ENCODE data around the gene BTBD17. TPM values are rescaled to one million over a fixed set of nuclear protein-coding genes. Genes with fewer than 3 reads are reported as not detected.

Gene BTBD17
- total and polyA plus RNA-seq, 10 of the 15 experiments (the other 5 are each of a cell fraction or from before 2014, with no cell fraction given): not detected

DNA sequence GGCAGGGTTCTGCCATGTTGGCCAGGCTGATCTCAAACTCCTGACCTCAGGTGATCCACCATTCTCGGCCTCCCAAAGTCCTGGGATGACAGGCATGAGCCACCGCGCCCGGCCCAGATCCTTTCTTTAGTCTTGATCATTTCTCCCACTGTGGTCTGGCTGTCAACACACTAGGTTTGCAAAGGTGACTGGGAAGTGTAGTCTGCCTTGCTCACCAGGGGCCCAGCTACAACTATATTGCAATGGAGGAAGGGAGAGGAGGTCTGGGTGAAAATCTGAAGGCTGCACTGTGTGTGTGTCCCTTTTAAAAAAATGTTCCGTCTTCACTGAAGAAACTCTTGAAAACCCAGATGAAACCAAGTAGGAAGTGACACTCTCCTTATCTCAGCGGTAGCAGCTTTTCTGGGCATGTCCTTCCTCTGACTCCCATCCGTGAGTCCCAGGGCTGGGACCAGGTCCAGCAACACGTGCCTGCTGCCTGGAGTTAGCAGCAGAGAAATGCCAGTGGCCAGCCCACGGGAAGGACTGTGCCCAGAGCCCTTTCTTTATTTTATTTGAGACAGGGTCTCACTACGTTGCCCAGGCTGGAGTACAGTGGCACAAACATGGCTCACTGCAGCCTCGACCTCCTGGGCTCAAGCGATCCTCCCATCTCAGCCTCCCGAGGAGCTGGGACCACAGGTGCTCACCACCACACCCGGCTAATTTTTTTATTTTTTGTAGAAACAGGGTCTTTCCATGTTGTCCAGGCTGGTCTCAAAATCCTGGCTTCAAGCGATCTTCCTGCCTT lies 53.5 kb downstream of the BTBD17 start (continued):
- no peak for TF ChIP-seq IRF4 (IDR thresholded peaks at IDR 0.05; ENCODE audit: low read depth, low read length)

Other genes with a start within 250 kb of the BTBD17 start
Only the 7 nearest of the 11 such genes appear.
- gene RPL38, start 158.2 kb downstream of the BTBD17 start, total RNA-seq (2014; rRNA removed): 3,474 and 3,658 TPM in 2 replicates
- gene RPL38, start 158.2 kb downstream of the BTBD17 start, total RNA-seq (2014; rRNA removed; fragmentation: Illumina TruSeq; extraction: Trizol): 2,756 and 2,777 TPM in 2 replicates
- gene RPL38, start 158.2 kb downstream of the BTBD17 start, total RNA-seq (2021): 1,318 and 1,414 TPM in 2 replicates
- 1,375 and 1,634 TPM in 2 replicates for gene RPL38, start 158.2 kb downstream of the BTBD17 start, polyA plus RNA-seq (2011; rRNA removed)
- 1,052 and 1,828 TPM in 2 replicates for gene RPL38, start 158.2 kb downstream of the BTBD17 start, polyA plus RNA-seq (2014; fragmentation: Illumina TruSeq; extraction: Trizol)
- 1,000 to 10,000 TPM; 2,918 to 3,855 TPM for gene RPL38, start 158.2 kb downstream of the BTBD17 start, polyA plus RNA-seq (2014; fragmentation: Nextera tagmentation; extraction: Ambion mirVana)
- gene RPL38, start 158.2 kb downstream of the BTBD17 start, polyA plus RNA-seq (2014; rRNA removed): 4,938 and 5,822 TPM in 2 replicates
- 1,000 to 10,000 TPM; 2,421 to 2,570 TPM for gene RPL38, start 158.2 kb downstream of the BTBD17 start, polyA plus RNA-seq (2016; fragmentation: Nextera tagmentation; extraction: Ambion mirVana)
- 9.7 and 10.7 TPM in 2 replicates for gene TTYH2, start 148.3 kb downstream of the BTBD17 start, total RNA-seq (2014; rRNA removed)
- gene TTYH2, start 148.3 kb downstream of the BTBD17 start, total RNA-seq (2014; rRNA removed; fragmentation: Illumina TruSeq; extraction: Trizol): 4.2 and 4.4 TPM in 2 replicates
- 7.7 and 8.5 TPM in 2 replicates for gene TTYH2, start 148.3 kb downstream of the BTBD17 start, total RNA-seq (2021)
- gene TTYH2, start 148.3 kb downstream of the BTBD17 start, polyA plus RNA-seq (2011; rRNA removed): 14.1 and 25.2 TPM in 2 replicates
- 5.8 and 6.6 TPM in 2 replicates for gene TTYH2, start 148.3 kb downstream of the BTBD17 start, polyA plus RNA-seq (2014; fragmentation: Illumina TruSeq; extraction: Trizol)
- gene TTYH2, start 148.3 kb downstream of the BTBD17 start, polyA plus RNA-seq (2014; fragmentation: Nextera tagmentation; extraction: Ambion mirVana): under 1 TPM; 0.26 to 0.47 TPM
- 9.9 and 10.4 TPM in 2 replicates for gene TTYH2, start 148.3 kb downstream of the BTBD17 start, polyA plus RNA-seq (2014; rRNA removed)
- 1 to 10 TPM; 6.5 to 6.7 TPM for gene TTYH2, start 148.3 kb downstream of the BTBD17 start, polyA plus RNA-seq (2016; fragmentation: Nextera tagmentation; extraction: Ambion mirVana)
- gene DNAI2, start 87.6 kb downstream of the BTBD17 start, total RNA-seq (2014; rRNA removed): 0.06 TPM in 1 of 2 replicates, not detected in the other
- 0.13 and 0.14 TPM in 2 replicates for gene DNAI2, start 87.6 kb downstream of the BTBD17 start, total RNA-seq (2014; rRNA removed; fragmentation: Illumina TruSeq; extraction: Trizol)
- 0.15 and 0.21 TPM in 2 replicates for gene DNAI2, start 87.6 kb downstream of the BTBD17 start, total RNA-seq (2021)
- gene DNAI2, start 87.6 kb downstream of the BTBD17 start, polyA plus RNA-seq (2011; rRNA removed): 1.0 and 1.8 TPM in 2 replicates
- gene DNAI2, start 87.6 kb downstream of the BTBD17 start, polyA plus RNA-seq (2014; fragmentation: Illumina TruSeq; extraction: Trizol): 0.10 TPM in 1 of 2 replicates, not detected in the other
- under 1 TPM; 0.04 to 0.08 TPM for gene DNAI2, start 87.6 kb downstream of the BTBD17 start, polyA plus RNA-seq (2014; fragmentation: Nextera tagmentation; extraction: Ambion mirVana)
- gene DNAI2, start 87.6 kb downstream of the BTBD17 start, polyA plus RNA-seq (2014; rRNA removed): 0.06 and 0.14 TPM in 2 replicates
- under 1 TPM; 0.13 to 0.19 TPM for gene DNAI2, start 87.6 kb downstream of the BTBD17 start, polyA plus RNA-seq (2016; fragmentation: Nextera tagmentation; extraction: Ambion mirVana)
- gene KIF19, start 35.6 kb downstream of the BTBD17 start, total RNA-seq (2014; rRNA removed): 0.06 TPM in 1 of 2 replicates, not detected in the other
- gene KIF19, start 35.6 kb downstream of the BTBD17 start, total RNA-seq (2014; rRNA removed; fragmentation: Illumina TruSeq; extraction: Trizol): not detected in 2 replicates
- gene KIF19, start 35.6 kb downstream of the BTBD17 start, total RNA-seq (2021): not detected in 2 replicates
- gene KIF19, start 35.6 kb downstream of the BTBD17 start, polyA plus RNA-seq (2011; rRNA removed): 0.07 TPM in 1 of 2 replicates, not detected in the other
- gene KIF19, start 35.6 kb downstream of the BTBD17 start, polyA plus RNA-seq (2014; fragmentation: Illumina TruSeq; extraction: Trizol): not detected in 2 replicates
- not detected for gene KIF19, start 35.6 kb downstream of the BTBD17 start, polyA plus RNA-seq (2014; fragmentation: Nextera tagmentation; extraction: Ambion mirVana)
- gene KIF19, start 35.6 kb downstream of the BTBD17 start, polyA plus RNA-seq (2014; rRNA removed): 0.03 TPM in 1 of 2 replicates, not detected in the other
- not detected for gene KIF19, start 35.6 kb downstream of the BTBD17 start, polyA plus RNA-seq (2016; fragmentation: Nextera tagmentation; extraction: Ambion mirVana)
- not detected in 2 replicates for gene GPR142, start 5.6 kb upstream of the BTBD17 start, total RNA-seq (2014; rRNA removed)
- not detected in 2 replicates for gene GPR142, start 5.6 kb upstream of the BTBD17 start, total RNA-seq (2014; rRNA removed; fragmentation: Illumina TruSeq; extraction: Trizol)
- not detected in 2 replicates for gene GPR142, start 5.6 kb upstream of the BTBD17 start, total RNA-seq (2021)
- gene GPR142, start 5.6 kb upstream of the BTBD17 start, polyA plus RNA-seq (2011; rRNA removed): not detected in 2 replicates
- gene GPR142, start 5.6 kb upstream of the BTBD17 start, polyA plus RNA-seq (2014; fragmentation: Illumina TruSeq; extraction: Trizol): not detected in 2 replicates
- not detected for gene GPR142, start 5.6 kb upstream of the BTBD17 start, polyA plus RNA-seq (2014; fragmentation: Nextera tagmentation; extraction: Ambion mirVana)
- gene GPR142, start 5.6 kb upstream of the BTBD17 start, polyA plus RNA-seq (2014; rRNA removed): not detected in 2 replicates
- gene GPR142, start 5.6 kb upstream of the BTBD17 start, polyA plus RNA-seq (2016; fragmentation: Nextera tagmentation; extraction: Ambion mirVana): not detected
- gene GPRC5C, start 70.2 kb upstream of the BTBD17 start, total RNA-seq (2014; rRNA removed): 0.16 and 0.73 TPM in 2 replicates
- gene GPRC5C, start 70.2 kb upstream of the BTBD17 start, total RNA-seq (2014; rRNA removed; fragmentation: Illumina TruSeq; extraction: Trizol): 0.28 and 0.31 TPM in 2 replicates
- gene GPRC5C, start 70.2 kb upstream of the BTBD17 start, total RNA-seq (2021): 0.36 and 0.58 TPM in 2 replicates
- gene GPRC5C, start 70.2 kb upstream of the BTBD17 start, polyA plus RNA-seq (2011; rRNA removed): 0.26 and 1.3 TPM in 2 replicates
- gene GPRC5C, start 70.2 kb upstream of the BTBD17 start, polyA plus RNA-seq (2014; fragmentation: Illumina TruSeq; extraction: Trizol): 0.35 TPM in 1 of 2 replicates, not detected in the other
- under 1 TPM in 1 of 2 experiments, not detected in 1; 0.04 TPM for gene GPRC5C, start 70.2 kb upstream of the BTBD17 start, polyA plus RNA-seq (2014; fragmentation: Nextera tagmentation; extraction: Ambion mirVana)
- gene GPRC5C, start 70.2 kb upstream of the BTBD17 start, polyA plus RNA-seq (2014; rRNA removed): 0.14 and 0.66 TPM in 2 replicates
- gene GPRC5C, start 70.2 kb upstream of the BTBD17 start, polyA plus RNA-seq (2016; fragmentation: Nextera tagmentation; extraction: Ambion mirVana): under 1 TPM in 1 of 2 experiments, not detected in 1; 0.96 TPM
- 45.7 and 49.3 TPM in 2 replicates for gene CD300A, start 104.8 kb upstream of the BTBD17 start, total RNA-seq (2014; rRNA removed)
- gene CD300A, start 104.8 kb upstream of the BTBD17 start, total RNA-seq (2014; rRNA removed; fragmentation: Illumina TruSeq; extraction: Trizol): 36.1 and 37.5 TPM in 2 replicates
- 36.1 and 36.2 TPM in 2 replicates for gene CD300A, start 104.8 kb upstream of the BTBD17 start, total RNA-seq (2021)
- gene CD300A, start 104.8 kb upstream of the BTBD17 start, polyA plus RNA-seq (2011; rRNA removed): 102 and 128 TPM in 2 replicates
- 23.1 and 40.5 TPM in 2 replicates for gene CD300A, start 104.8 kb upstream of the BTBD17 start, polyA plus RNA-seq (2014; fragmentation: Illumina TruSeq; extraction: Trizol)
- gene CD300A, start 104.8 kb upstream of the BTBD17 start, polyA plus RNA-seq (2014; fragmentation: Nextera tagmentation; extraction: Ambion mirVana): 10 to 100 TPM; 10.6 to 12.1 TPM
- 42.7 and 46.9 TPM in 2 replicates for gene CD300A, start 104.8 kb upstream of the BTBD17 start, polyA plus RNA-seq (2014; rRNA removed)
- 10 to 100 TPM; 28.6 to 32.1 TPM for gene CD300A, start 104.8 kb upstream of the BTBD17 start, polyA plus RNA-seq (2016; fragmentation: Nextera tagmentation; extraction: Ambion mirVana)

All from GM12878 (cell line).